GM18505 (cell line): Measurements from ENCODE around the gene SLC22A23.

Source experiments
- ATAC-seq: cut with Tn5 transposase; IDR thresholded peaks from one replicate; pipeline ENCODE4 v1.9.1; 2021; ENCODE audit not compliant: unreplicated experiment
- POLR2A ChIP-seq: IDR thresholded peaks from 4 replicates; pipeline ENCODE4 v1.6.1; 2011; ENCODE audit warnings: borderline replicate concordance; ENCODE audit not compliant: insufficient read depth, insufficient read length; ENCODE audit errors: extremely low read depth

The SLC22A23 gene

DNA sequence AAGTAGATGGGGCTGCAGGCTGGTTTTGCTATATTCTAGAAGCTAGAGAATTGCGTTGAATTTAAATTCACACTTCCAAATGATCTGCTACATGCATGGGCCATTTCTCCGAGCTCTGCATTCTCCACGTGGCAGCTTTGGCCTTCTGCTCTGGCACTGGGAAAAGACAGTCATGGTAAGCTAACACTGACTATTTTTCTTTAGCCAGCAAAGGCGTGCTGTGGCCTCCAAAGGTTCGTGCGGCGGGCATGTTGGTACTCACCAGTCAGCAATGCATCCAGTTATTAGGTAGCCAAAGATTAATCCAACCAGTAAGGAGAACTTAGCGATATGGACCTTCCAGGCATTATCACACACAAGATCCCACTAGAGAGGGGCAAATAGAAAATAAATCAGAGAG is 41.4 kb downstream of the SLC22A23 start:
- ATAC-seq = no peak
- TF ChIP-seq POLR2A = no peak

DNA sequence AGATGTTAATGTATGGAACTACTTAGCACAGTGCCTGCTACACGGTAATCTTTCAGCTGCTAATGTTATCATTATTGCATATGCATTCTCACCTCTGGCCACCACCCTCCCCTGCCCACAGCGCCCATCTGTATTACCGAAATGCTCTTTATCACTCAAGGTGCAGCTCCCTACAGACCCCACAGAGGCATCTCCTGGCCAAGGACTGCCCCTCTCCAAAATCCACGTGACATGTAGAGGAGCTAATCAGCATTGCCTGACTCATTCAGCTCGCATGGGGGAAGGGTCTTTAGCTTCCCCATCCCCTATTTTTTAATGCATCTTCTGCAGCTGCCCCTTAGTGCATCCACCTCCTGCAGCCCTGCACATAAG is 41.8 kb downstream of the SLC22A23 start:
- no peak for TF ChIP-seq POLR2A
- no peak for ATAC-seq

DNA sequence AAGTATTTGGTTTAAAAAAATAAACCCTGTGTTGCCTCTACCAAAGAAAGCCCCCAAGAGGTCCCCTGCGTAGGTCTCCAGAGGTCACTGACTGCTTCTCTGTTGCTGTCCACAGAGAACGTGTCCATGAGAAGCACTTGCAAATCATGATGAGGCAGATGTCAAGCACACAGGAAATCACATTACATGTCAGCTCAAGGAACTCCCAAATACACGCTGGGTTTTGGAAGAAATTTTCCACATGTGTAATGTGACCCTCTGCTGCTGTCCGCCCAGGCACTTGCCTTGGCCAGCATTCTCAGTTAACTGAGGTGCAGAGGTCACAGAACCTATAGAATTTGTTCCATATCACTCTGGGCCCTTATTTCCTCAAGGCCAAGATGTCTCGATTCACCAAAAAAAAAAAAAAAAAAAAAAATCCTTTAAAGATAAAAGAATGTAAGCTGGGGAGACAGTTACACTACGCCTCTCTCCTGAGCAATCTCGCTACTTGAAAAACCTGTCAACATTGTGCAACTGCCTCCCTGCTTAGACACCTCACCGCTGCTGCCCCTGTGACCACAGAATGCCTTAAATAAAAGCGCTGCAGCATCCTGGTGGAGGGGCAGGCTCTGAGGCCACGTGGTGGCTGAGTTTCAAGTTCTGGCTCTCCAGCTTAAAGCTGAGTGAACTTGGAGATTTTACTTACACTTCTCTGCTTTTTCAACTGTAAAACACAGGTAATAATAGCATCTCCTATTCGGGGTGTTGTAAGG is 42.3 kb downstream of the SLC22A23 start:
- no peak for ATAC-seq

DNA sequence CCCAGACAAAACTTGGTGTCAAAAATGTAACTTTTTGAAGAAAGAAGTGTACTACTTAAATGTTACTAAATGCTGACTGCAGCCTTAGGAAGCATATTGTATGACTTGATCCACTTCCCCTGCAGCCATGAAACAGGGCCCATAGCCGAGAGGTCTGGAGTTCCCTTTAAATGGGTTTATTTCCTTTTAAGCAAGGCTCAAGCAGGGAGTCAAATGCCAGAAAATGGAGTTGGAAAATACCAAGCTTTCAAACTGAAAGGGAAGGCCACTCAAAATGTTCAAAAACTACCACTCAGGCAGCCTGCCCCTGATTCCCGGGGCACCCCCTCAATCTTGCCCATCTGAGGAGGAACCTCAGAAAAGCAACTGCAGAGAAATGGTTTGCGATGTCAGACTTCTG is 43.3 kb downstream of the SLC22A23 start:
- TF ChIP-seq POLR2A = no peak
- no peak for ATAC-seq

More for the DNA sequence above, 42.3 kb downstream of the SLC22A23 start:
- TF ChIP-seq POLR2A = no peak

DNA sequence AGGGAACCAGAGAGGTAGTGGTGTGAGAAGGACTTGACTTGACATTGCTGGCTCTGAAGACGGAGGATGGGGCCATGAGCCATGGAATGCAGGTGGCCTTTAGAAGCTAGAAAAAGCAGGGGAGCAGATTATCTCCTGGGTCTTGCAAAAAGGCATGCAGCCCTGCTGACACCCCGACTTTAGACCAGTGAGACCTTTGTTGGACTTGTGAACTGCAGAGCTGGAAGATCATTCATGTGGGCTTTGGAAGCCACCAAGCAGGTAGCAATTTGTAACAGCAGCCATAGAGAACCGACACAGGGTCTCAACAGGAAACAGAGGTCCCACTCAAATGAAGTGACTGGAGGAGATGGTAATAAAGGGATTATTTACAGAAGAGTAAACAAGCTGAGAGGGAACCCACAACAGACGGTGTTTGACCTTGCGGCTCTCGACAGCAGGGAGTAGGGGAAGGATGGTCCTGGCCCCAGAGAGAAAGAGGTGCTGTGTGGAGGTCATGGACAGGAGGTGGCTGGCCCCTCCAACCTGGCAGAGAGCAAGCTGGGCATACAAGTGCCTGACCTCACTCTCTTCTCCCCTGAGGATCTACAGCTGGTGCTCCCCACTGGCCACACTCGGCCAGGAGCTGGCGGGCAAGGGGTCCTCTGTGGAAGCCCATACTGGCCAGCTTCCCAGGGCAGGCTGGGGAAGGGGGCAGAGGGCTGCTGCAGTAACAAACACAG is 43.9 kb downstream of the SLC22A23 start:
- no peak for ATAC-seq
- TF ChIP-seq POLR2A = no peak

DNA sequence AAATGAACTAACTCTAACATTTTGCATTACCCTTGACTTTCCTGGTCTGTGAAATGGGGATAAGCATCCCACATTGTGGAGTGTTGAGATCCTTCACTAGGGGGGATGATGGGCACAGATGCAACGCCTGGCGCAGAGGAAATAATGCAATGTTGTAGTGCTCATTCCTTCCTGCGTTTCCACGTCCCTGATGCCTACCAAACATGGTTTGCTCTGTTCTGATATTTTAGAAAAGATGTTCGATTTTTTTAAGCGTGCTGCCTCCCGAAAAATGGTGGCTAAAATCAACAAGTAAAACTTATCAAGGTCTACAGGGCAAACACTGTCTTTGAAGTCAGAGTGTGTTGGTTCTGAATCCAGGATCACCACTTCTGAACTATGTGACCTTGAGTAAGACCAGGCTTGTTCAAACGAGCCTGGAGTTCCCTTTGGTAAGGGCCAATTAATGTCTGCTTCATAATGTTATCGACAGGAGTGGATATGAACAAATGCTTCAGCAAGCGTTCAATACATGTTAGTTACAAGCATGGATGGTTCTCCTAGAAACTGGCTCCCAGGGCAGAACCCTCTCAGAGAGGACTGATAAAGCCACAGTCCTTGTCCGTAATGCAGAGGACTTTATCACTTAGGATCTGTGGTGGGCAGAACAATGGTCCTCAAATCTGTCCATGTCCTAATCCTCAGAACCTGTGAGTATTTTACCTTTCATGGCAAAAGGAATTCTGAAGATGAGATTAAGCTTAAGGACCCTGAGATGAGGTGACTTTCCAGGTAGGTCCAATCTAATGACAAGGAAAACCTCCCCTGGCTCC is 44.7 kb downstream of the SLC22A23 start:
- no peak for TF ChIP-seq POLR2A
- ATAC-seq = no peak

DNA sequence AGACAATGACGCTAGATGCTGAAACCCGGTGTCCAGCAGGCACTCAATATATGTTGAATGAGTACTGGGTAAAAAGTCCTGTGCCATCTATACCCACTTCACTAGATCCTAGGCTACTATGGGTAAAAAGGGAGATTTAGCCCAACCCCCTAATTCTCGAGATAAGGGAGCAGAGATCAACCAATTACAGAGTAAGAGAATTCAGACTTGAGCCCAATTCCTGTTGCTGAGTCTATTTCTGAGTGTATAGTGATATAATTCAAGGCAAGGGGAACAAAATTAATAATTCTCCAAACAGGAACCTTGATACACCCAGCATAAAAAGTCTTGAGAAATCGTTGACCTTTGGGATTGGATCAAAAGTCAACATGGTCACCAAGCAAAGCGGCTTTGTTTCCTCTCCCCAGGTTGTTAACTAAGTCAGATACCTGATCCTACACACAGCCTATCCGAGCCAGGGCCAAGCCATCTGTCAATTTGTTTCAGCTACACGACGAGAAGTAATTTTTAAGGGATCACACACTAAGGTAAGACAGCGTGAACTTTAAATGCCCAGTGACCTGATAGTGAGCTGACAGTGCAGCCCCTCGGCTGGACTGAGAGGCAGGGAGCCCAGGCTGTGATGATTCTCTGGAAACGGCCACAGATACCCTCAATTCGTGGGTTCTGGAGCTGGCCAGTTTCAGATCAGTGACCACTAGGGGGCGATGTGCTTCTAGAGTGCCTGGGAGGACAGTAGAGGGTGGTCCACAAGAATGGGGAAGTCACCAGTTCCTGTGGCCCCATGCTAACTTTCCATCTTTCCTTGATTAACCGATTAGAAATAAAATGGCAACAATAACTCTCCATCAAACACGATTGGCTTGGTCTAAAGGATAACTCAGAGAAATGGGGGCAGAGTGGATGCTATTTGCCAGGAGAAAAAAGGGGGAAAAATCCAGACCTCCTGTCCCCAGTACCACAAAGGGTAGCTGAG is 46.2 kb downstream of the SLC22A23 start:
- TF ChIP-seq POLR2A = no peak
- no peak for ATAC-seq

DNA sequence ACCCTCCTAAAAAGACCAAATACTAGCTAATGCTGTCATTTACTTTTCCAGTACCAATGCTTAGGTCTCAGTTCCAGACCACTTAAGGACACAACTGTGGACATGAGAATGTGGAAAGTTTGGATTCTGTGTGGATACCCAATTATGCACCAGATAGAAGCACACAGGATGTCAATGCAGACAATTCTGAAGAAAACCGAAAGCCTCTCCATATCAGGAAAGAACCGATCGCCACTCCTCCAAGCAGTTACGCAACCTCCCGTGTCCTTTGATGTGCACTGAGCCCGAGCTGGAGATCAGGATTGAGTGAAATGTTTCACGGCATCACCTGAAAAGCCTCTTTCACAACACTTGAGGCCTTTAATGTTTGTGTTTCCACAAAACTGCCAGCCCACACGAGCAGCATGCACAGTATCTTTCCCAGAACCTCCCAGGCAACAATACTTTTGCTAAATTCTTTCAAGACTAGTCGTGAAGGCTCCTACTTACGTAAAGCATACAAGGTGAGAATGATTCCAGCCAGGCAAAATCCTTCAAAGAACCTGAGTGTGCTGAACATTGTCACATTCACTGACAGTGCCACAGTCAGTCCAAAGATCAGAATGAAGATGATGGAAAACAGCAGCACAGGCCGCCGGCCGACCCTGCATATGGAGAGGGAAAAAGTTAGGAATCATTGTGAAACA is 47.0 kb downstream of the SLC22A23 start:
- TF ChIP-seq POLR2A = no peak
- ATAC-seq = no peak

DNA sequence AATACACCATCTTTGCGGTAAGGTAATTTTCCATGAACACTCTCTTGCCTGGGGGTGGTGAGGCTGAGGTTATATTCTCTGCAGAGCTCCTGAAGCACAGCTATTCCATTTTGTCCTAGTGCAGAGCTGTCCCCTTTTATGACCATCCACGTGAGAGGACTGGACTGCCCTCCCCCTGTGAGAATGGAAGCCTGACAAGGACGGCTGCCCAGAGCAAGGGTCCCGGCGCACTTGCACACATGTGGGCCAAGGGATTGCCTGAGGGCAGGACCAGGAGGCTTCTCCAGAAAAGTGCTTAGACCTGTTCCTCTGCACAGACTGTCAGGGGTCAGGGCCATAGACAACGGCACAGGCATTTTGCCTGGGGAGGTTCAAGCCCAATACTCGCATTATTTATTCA is 48.2 kb downstream of the SLC22A23 start:
- TF ChIP-seq POLR2A = no peak
- ATAC-seq = no peak

DNA sequence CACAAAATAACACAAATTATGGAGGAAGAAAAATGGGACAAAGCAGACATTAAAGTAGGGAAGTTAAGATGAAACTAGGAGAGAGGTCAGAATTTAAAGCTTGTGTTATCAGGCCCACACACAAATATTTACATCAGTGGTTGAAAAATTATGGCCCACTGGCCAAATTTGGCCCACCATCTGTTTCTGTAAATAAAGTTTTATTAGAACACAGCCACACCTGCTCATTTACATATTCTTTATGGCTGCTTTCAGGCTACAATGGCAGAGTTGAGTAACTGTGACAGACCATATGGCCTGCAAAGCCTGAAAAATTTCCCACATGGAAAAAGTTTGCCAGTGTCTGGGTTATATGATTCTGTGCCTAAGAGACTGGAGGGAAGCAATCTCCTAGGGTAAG is 49.0 kb downstream of the SLC22A23 start:
- no peak for TF ChIP-seq POLR2A
- ATAC-seq = no peak

DNA sequence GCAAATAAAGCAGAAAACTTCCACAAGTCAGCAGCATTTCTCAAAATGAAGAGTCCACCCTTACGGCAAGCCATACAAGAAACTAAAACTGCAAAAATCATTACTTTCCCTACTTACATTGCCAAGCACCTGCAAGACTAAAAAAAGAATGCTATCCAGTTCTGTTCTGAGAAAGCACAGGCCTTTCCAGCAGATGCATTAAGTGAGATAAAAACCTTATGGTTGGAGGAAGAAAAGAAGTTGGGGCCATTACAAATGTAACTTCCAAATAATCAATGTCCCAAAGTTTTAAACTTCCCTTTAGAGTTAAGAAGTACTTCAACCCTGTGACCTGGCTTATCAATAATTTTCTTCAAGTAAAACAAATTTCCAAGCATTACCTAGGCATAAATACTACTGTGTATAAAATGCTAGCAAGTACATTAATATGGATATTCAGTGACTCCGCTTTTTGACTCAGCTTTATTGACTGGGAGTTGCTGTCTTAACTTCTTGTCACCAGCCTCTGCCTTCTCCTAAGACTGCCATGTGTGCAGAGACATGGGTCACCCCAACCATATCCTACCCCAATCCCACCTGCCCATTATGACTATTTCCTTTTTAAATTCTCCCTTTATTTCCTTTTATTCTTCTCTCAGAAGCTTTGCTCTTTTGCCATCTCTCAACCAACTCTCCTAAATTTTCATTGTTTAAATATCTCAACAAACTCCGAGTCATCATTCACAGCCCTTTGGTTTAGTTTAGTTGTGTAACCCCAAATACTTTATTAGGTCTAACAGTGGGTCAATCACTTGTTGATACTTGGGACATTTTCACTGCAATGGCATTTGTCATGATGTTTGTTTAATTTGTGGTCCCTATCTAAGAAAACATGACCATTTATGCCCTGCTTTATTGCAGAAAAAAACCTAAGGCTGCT is 49.7 kb downstream of the SLC22A23 start:
- no peak for ATAC-seq
- TF ChIP-seq POLR2A = no peak
